Gastrocnemius medialis (tissue), 4 donors: ENCODE measurements around the gene ZNF514. TPM values are rescaled to one million over a fixed set of nuclear protein-coding genes. Genes with fewer than 3 reads are reported as not detected.
"Not testable (repeated sequence)": the region's sequence is repeated elsewhere in the genome, so short reads cannot be mapped to it uniquely, and the experiment has no call there.

Experiments used
- ATAC-seq, 2 donors: fragments of 150-250 bp; one replicate each; pipeline ENCODE4 v1.9.1; 2016
- DNase-seq, 2 donors: peaks; one replicate each; pipeline ENCODE4 v3.0.0-alpha.2; 2019
- H3K27ac ChIP-seq, 4 donors: fragments of 200-600 bp; sonication (generic); 1 replicate in 1 of 4; 2 replicates in 3 of 4; pipeline ENCODE4 v1.5.1; 2016 to 2018; ENCODE audit warnings: mild to moderate bottlenecking in 2 of 4, moderate library complexity in 1 of 4
- H3K27me3 ChIP-seq, 3 donors: fragments of 200-600 bp; sonication (generic) in 2 of 3; 1 replicate in 1 of 3; 2 replicates in 2 of 3; pipeline versions ENCODE4 v1.5.1 to v1.6.0; 2016 to 2019; ENCODE audit warnings: mild to moderate bottlenecking in 1 of 3, moderate library complexity in 1 of 3
- H3K36me3 ChIP-seq, 2 donors: fragments of 200-600 bp; sonication (generic) in 1 of 2; one replicate each; pipeline ENCODE4 v1.5.1; 2017 to 2018
- H3K4me1 ChIP-seq, 2 donors: fragments of 200-600 bp; sonication (generic) in 1 of 2; one replicate each; pipeline ENCODE4 v1.5.1; 2016 to 2017; ENCODE audit warnings: mild to moderate bottlenecking in 2 of 2
- H3K4me3 ChIP-seq, 4 donors: fragments of 200-600 bp; sonication (generic) in 3 of 4; 1 replicate in 1 of 4; 2 replicates in 3 of 4; pipeline ENCODE4 v1.5.1; 2016 to 2019; ENCODE audit warnings: mild to moderate bottlenecking in 2 of 4
- H3K9me3 ChIP-seq, 3 donors: fragments of 200-600 bp; sonication (generic) in 2 of 3; 1 replicate in 1 of 3; 2 replicates in 2 of 3; pipeline ENCODE4 v1.5.1; 2016 to 2019
- CTCF ChIP-seq, 5 experiments: fragments of 450-650 bp in 3 of 5; fragments of 200-600 bp in 2 of 5; sonication (generic) in 2 of 5; IDR thresholded peaks in 4 of 5; conservative IDR thresholded peaks in 1 of 5; 1 replicate in 4 of 5; 2 replicates in 1 of 5; pipeline ENCODE4 v1.5.1; 2016 to 2019; ENCODE audit warnings: antibody characterized with exemption in 5 of 5, mild to moderate bottlenecking in 3 of 5, moderate library complexity in 3 of 5
- POLR2A ChIP-seq, 2 donors: fragments of 450-650 bp; IDR thresholded peaks; one replicate each; pipeline ENCODE4 v1.6.1; 2017; ENCODE audit warnings: antibody characterized with exemption in 2 of 2, mild to moderate bottlenecking in 2 of 2, moderate library complexity in 2 of 2
- in situ Hi-C, 4 donors: fragments of 200-750 bp; cut with MboI; loops; one replicate each; pipeline versions ENCODE4 v1.15.0 to v1.8.0; 2017; ENCODE audit warnings: low sequenced_read_pairs in 4 of 4
- intact Hi-C: fragments of 100-400 bp; cut with DNase I; formaldehyde crosslinking; loops from one replicate; pipeline ENCODE4 v1.15.1; 2023; ENCODE audit warnings: low total_unique reads
- total RNA-seq, 4 donors: library from RNA; depleted of rRNA; stranded (reverse); fragments of >200 nt; gene quantifications; one replicate each; pipeline versions ENCODE4 v1.1.0 to v1.2.3, GENCODE V29; 2016

ZNF514 gene
- total RNA-seq, 4 donors from 2014 or later, result 3.8 to 11.5 (median 5.9) TPM

GRCh38 chr2:95204396-95204795 is 44.7 kb upstream of the ZNF514 start:
- H3K27ac ChIP-seq, result no peak overlapping the region
- H3K4me3 ChIP-seq, result no peak overlapping the region
- intact Hi-C loops (no loop called here), in situ Hi-C loops (loop anchor here in 1 of 4 donors (10.0 kb wide), 1 partner anchor 80 kb away; the partner anchor contains the start of gene MRPS5)
- no peaks in the 10 kb centered on the region for H3K27me3 ChIP-seq
- peaks cover 0 to 13% of the 10 kb centered on the region in 2 donors for H3K36me3 ChIP-seq
- TF ChIP-seq POLR2A (IDR thresholded peaks at IDR 0.05), result no peak
- TF ChIP-seq CTCF (IDR thresholded peaks at IDR 0.05 in 4 of 5, conservative IDR thresholded peaks at IDR 0.05 in 1 of 5), result no peak
- peaks cover 14 to 16% of the 10 kb centered on the region in 2 donors for H3K4me1 ChIP-seq
- H3K9me3 ChIP-seq, result no peaks in the 10 kb centered on the region
- ATAC-seq, result no peak
- DNase-seq, result no peak

GRCh38 chr2:95203911-95204310 is 44.3 kb upstream of the ZNF514 start:
- in situ Hi-C loops, result loop anchor here in 1 of 4 donors (10.0 kb wide), 1 partner anchor 79 kb away; the partner anchor contains the start of gene MRPS5
- no peak overlapping the region for H3K4me3 ChIP-seq
- peaks cover 14 to 16% of the 10 kb centered on the region in 2 donors for H3K4me1 ChIP-seq
- no peak for ATAC-seq
- intact Hi-C loops, result no loop called here
- no peaks in the 10 kb centered on the region for H3K9me3 ChIP-seq
- H3K27ac ChIP-seq, result no peak overlapping the region
- DNase-seq, result no peak
- peaks cover 0 to 8% of the 10 kb centered on the region in 2 donors for H3K36me3 ChIP-seq
- TF ChIP-seq POLR2A (IDR thresholded peaks at IDR 0.05), result no peak
- TF ChIP-seq CTCF (IDR thresholded peaks at IDR 0.05 in 4 of 5, conservative IDR thresholded peaks at IDR 0.05 in 1 of 5), result no peak
- H3K27me3 ChIP-seq, result no peaks in the 10 kb centered on the region

GRCh38 chr2:95192956-95193355 is 33.3 kb upstream of the ZNF514 start:
- H3K4me1 ChIP-seq, ATAC-seq, in situ Hi-C loops: not testable (repeated sequence)

GRCh38 chr2:95185973-95186372 is 26.3 kb upstream of the ZNF514 start:
- H3K4me1 ChIP-seq, result no peaks in the 10 kb centered on the region
- H3K4me3 ChIP-seq, result no peak overlapping the region
- intact Hi-C loops, result no loop called here
- ATAC-seq (no peak), DNase-seq (no peak)
- peaks cover 6 to 28% of the 10 kb centered on the region in 2 donors for H3K36me3 ChIP-seq
- TF ChIP-seq POLR2A (IDR thresholded peaks at IDR 0.05), result no peak
- no peak for TF ChIP-seq CTCF (IDR thresholded peaks at IDR 0.05 in 4 of 5, conservative IDR thresholded peaks at IDR 0.05 in 1 of 5)
- H3K27ac ChIP-seq, result no peak overlapping the region
- in situ Hi-C loops, result no loop called here
- no peaks in the 10 kb centered on the region for H3K9me3 ChIP-seq
- H3K27me3 ChIP-seq, result no peaks in the 10 kb centered on the region

More at GRCh38 chr2:95192956-95193355, 33.3 kb upstream of the ZNF514 start:
- peak; percentile 22 to 24 for DNase-seq
- H3K27ac ChIP-seq, H3K4me3 ChIP-seq, H3K36me3 ChIP-seq, H3K27me3 ChIP-seq, H3K9me3 ChIP-seq: not testable (repeated sequence)
- TF ChIP-seq CTCF (IDR thresholded peaks at IDR 0.05 in 4 of 5, conservative IDR thresholded peaks at IDR 0.05 in 1 of 5), result peak in 4 of 5 experiments; percentile 35 to 61 (median 45)
- intact Hi-C loops, result loop anchor here (2.0 kb wide), 2 partner anchors 14 to 122 kb away; partner anchors contain the start of gene ZNF892

- Histone ChIP-seq H3K4me3 (no peak overlapping the region), H3K4me1 (no peaks in the 10 kb centered on the region), H3K9me3 (no peaks in the 10 kb centered on the region), H3K27me3 (no peaks in the 10 kb centered on the region), H3K27ac (no peak overlapping the region), H3K36me3 (peaks cover 6 to 36% of the 10 kb centered on the region in 2 donors)
- TF ChIP-seq CTCF (IDR thresholded peaks at IDR 0.05 in 4 of 5, conservative IDR thresholded peaks at IDR 0.05 in 1 of 5), result no peak
- no peak for TF ChIP-seq POLR2A (IDR thresholded peaks at IDR 0.05)
- ATAC-seq (no peak), DNase-seq (no peak)
- intact Hi-C loops, result no loop called here
- in situ Hi-C loops, result no loop called here
Observed at GRCh38 chr2:95185197-95185596, 25.5 kb upstream of the ZNF514 start.
